ENCODE data around the gene PER1. TPM values are rescaled to one million over a fixed set of nuclear protein-coding genes. Genes with fewer than 3 reads are reported as not detected.

Gene PER1
- total and polyA plus RNA-seq, 9 of the 15 experiments (the other 6 are each of a cell fraction or from before 2014, with no cell fraction given): 0.13 to 26.0 (median 3.4) TPM

GRCh38 chr17:8192070-8192815 lies 40.0 kb upstream of the PER1 start (continued):
- TF ChIP-seq ZBTB40 (IDR thresholded peaks at IDR 0.05) (no peak; the same call in 1 of the 2 replicates), ZBTB40 (CRISPR knock-in tag; IDR thresholded peaks at IDR 0.05) (no peak), SMAD2 (IDR thresholded peaks at IDR 0.05; ENCODE audit: low read depth, low read length) (no peak), ZNF165 (CRISPR knock-in tag; IDR thresholded peaks at IDR 0.05; ENCODE audit: borderline replicate concordance) (no peak), EGR1 (conservative IDR thresholded peaks at IDR 0.05) (peak; percentile 88), ZC3H11A (IDR thresholded peaks at IDR 0.05; ENCODE audit: low read depth, low read length) (no peak), EP400 (IDR thresholded peaks at IDR 0.05) (peak; percentile 72), HNRNPUL1 (IDR thresholded peaks at IDR 0.05; ENCODE audit: low read length) (no peak), SPI1 (IDR thresholded peaks at IDR 0.05; ENCODE audit: borderline replicate concordance, low read depth, low read length) (no peak), HCFC1 (IDR thresholded peaks at IDR 0.05; ENCODE audit: low read depth, low read length) (no peak; the same call in 1 of the 2 replicates), SREBF2 (CRISPR knock-in tag; IDR thresholded peaks at IDR 0.05) (no peak), ERF (CRISPR knock-in tag; IDR thresholded peaks at IDR 0.05) (no peak), BACH1 (tag; IDR thresholded peaks at IDR 0.05) (0 out of 2 replicates have a peak, but pooled peaks have one; percentile 25), XRCC3 (IDR thresholded peaks at IDR 0.05) (no peak), TAF7 (tag; IDR thresholded peaks at IDR 0.05) (no peak; the same call in none of the 2 replicates), ZNF224 (CRISPR knock-in tag; IDR thresholded peaks at IDR 0.05) (no peak), POLR2A (conservative IDR thresholded peaks at IDR 0.05) (peak; percentile 73), SRF (CRISPR knock-in tag; IDR thresholded peaks at IDR 0.05) (peak in 1 of 2 experiments; percentile 46; a peak in 1 of 4 replicates), GATA2 (CRISPR knock-in tag; IDR thresholded peaks at IDR 0.05) (peak; percentile 55), MBD2 (IDR thresholded peaks at IDR 0.05; ENCODE audit: borderline replicate concordance, low read depth) (peak; percentile 46; the same call in 1 of the 2 replicates), GABPA (tag; conservative IDR thresholded peaks at IDR 0.05; ENCODE audit: low read depth) (0 out of 2 replicates have a peak, but pooled peaks have one; percentile 27)

Measured in K562 (cell line).